GM21423 (cell line): Measurements from ENCODE around the gene JAKMIP1.

Source experiments
- ATAC-seq: cut with Tn5 transposase; IDR thresholded peaks from one replicate; pipeline ENCODE4 v1.9.1; 2021; ENCODE audit warnings: mild to moderate bottlenecking, moderate library complexity; ENCODE audit not compliant: unreplicated experiment

Gene JAKMIP1

GRCh38 chr4:6200011-6200921, at the start of gene JAKMIP1:
TSS of gene JAKMIP1 (minus strand) at chr4:6200549. CDS start at chr4:6112850, 87,699 bp downstream.
- peak; percentile 90 for ATAC-seq

GRCh38 chr4:6248394-6248793, 48.0 kb upstream of the JAKMIP1 start:
- ATAC-seq: no peak

DNA sequence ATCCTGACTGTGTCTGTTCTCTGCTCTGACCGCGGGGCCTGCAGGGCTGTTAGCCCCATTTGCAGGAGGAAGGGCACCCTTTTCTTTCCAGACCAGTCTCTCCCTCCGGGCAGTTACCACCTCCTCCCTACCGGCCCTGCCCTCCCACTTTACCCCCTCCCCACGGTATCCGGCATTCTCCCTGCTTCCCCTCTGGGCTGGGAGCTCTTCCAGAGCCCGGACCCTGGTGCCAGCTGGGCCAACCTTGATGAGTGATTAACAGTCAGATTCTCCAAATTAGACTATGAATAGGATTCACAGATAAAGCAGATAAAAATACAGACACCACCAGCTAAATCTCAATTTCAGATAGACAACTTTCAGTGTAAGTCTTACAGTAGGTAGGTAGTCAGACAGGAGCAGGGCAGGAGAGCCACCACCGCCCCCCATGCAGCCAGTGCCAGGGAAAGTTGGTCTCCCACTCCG, 45.9 kb upstream of the JAKMIP1 start:
- ATAC-seq: no peak

GRCh38 chr4:6245246-6246169, 45.2 kb upstream of the JAKMIP1 start:
- ATAC-seq: no peak

DNA sequence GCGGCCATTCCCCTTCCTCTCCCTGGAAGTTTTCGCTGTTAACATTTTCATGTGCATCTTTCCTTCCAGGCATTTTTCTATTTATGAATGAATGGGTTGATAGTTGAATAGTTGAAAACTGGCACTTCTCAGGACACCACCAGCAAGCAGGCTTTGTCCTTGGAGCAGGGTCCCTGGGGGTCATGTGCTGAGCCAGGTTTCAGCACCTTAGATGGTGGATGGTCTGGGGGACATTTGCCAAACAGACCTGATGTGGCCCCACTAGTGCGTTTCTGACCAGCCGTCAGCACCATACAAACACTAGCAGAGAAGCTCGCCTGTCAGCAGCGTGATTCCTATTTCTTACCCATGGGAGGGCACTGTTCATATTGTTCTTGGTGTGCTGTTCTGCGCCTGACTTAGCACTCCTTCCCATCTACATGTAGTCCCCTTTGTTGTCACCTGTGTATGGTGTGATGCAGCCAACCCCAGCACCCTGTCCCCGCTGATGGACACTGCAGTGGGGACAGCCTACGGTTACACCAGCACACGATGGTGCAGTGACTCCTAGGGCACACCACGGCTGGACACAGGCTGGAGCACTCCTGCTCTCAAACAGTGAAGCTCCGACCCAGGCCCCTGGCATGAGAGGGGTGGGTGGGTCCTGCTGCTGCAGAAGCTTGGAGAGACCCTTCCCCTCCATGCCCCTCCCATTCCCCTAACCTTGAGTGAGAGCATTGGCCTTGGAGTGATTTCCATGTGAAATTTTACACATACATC, 42.1 kb upstream of the JAKMIP1 start:
- ATAC-seq: no peak

DNA sequence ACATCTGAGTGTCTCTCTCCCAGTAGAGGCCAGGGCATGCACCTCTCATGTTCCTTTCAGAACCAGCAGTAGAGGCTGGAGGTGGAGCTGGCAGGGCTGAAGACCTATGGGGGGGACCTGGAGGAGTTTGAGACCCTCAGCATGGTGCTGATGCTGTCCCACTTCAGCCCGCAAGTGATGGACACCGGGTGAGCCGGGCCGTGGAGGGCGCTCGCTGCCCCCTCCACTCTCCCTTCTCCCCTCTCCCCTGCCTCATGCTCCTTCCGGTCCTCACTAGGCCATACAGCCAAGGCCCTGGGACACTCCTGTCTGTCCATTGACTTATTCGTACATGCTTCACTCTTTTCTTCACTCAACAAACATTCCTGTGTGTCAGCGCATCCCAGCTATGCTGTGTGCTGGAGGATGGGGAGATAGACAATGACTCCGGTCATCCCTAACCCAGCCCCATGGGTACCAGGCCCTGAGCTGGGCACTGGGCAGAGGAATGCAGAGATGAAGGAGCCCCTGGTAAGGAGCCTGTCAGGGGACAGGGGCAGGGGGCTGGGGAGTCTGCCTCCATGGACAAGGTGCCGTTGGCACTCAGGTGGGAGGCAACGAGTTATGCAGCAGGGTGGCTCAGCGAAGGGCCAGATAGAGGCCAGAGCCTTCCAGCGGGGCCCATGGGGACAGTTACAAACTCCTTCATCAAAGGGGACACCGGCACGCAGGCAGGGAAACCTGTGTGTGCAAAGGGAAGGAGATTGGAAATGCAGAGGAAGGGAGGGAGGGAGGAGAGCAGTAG, 40.9 kb upstream of the JAKMIP1 start:
- ATAC-seq: no peak

GRCh38 chr4:6239968-6240367, 39.6 kb upstream of the JAKMIP1 start:
- ATAC-seq: no peak

DNA sequence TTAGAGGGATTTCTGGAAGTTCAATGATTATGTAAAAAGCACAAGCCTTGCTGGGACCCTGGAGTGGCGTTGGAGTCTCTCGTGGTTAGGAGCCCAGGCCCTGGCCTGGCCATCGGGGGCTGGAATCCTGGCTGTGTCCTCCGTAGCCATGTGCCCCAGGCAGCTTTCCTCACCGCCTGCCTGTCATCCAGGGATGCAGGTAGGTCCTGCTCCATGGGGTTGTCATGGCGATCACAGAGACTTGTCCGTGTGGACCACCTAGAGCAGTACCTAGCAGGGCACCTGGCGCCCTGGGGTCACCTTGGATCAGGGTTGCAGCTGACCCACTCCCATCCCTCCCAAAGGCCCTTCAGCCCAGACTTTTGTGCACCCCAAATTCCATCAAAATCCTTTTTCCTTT, 39.1 kb upstream of the JAKMIP1 start:
- ATAC-seq: no peak

GRCh38 chr4:6236816-6237390, 36.6 kb upstream of the JAKMIP1 start:
- ATAC-seq: no peak

DNA sequence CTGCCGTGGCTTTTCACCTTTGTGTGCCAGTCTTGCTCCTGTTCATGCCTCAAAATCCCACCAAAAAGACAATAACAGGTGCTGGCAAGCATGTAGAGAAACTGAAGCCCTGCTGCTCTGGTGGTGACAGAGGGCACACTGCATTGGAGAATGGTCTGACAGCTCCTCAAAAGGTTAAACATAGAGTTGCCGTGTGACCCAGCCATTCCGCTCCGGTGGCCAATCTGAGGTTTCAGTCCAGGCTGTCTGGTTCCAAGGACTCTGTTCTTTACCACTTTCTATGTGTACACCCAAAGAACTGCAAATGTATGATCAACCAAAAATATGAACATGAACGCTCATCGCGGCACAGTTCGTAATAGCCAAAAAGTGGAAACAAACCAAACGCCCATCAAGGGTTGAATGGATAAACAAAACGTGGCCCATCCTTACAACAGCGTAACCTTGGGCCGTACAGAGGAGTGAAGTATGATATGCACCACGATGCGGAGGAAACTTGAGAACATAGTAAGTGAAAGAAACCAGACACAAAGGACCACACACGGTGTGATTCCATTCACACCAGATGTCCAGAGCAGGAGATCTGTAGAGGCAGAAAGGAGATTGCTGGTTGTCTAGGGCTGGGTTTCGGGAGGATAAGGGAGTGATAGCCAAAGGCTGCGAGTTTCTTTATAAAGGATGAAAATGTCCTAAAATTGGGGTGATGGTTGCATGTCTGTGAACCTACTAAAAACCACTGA, 35.7 kb upstream of the JAKMIP1 start:
- no peak for ATAC-seq

DNA sequence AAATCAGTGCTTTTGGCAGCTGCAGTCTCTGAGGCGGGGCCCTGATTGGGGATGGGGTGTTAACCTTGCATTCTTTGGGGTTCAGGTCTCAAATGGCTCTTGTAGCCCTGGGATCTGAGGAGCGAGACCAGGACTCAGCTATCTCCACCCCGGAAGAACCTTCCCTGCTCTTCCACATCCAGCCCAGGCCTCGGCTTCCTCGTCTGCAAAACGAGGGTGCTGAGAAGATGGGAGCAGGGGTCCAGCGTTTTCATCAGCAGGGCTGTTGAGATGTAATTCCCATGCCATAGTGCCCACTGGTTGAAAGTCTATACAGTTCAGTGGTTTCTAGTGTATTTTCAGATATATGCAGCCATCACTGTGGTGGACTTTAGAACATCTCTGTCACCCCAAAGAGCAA, 34.7 kb upstream of the JAKMIP1 start:
- no peak for ATAC-seq

DNA sequence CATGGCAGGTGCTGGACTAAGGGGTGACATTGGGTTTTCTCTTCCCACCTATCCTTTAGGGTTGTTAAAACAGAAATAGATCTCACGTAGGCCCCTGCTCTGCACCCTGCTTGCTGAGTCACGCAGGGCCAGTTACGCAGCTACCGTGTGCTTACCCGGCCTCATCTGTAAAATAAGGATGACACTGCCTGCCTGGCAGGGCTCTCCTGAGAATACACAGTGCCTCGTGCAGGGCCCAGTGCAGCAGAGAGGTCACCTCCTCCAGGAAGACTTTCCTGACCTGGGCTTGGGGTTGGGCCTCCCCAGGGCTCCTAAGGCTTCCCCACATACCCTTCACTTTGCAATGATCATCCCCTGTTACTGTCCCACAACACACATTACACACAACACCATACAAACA, 33.6 kb upstream of the JAKMIP1 start:
- no peak for ATAC-seq

DNA sequence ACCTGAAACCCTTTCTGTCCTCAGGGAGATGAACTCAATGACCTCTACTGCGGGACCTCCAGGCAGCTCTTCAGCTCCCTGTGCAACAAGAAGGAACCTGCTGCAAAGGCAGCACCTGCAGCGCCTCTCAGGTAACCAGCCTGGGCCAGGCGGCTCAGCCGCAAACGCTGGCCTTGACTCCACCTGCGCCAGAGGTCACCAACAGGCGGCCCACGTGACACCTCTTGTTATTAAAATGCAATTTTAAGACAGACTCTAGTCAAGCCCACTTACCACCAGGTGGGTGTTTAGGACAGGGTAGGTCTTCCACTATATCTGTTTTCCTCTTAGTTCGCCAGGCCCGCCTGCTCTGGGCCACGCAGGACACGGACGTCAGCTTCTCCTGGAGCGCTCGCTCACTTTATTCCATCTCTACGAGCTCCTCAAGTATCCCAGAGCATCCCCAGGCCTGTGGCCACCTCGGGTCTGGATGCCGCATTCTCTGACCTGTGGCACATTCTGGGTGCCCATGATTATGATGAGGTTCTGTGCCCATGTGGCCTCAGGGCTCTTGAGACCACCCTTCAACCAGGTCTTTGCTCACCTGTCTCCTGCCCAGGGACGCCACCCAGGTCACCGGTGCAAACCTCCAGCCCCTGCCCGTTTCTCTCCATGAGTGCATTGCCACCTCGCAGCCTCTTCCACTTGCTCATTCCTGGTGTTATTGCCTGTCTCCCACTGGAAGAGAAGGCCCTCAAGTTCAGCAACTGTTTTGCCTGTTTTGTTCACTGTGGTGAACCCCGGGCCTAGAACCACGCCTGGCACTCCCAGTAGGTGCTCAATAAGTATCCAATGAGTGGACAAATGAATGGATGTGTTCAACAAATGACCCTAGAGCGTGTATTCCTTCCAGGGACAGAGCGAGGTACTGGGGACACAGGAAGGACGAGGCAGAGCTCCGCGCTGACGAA, 32.8 kb upstream of the JAKMIP1 start:
- no peak for ATAC-seq

DNA sequence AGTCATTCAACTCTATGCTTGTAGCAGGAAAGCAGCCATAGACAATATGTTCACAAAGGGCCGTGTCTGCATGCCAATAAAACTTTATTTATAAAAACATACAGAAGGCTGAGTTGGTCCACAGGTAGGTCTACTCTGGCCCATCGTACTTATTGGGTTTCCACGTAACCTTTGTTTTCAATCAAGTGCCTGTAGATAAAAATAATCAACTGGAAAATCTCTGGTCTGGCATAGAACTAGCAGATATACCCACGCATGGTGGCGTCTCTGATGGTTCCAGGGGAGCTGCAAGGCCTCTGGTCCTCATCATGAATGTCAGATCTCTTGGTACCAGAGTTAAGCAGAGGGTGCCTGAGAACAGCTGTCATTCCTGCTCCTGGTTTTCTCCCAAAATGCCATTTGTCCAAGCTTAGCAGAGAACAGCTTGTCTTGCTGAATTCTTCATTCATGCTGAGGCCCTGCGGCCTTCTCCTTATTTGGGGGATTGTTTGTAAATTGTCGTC, 31.4 kb upstream of the JAKMIP1 start:
- ATAC-seq: no peak

- no peak for ATAC-seq
Measured at GRCh38 chr4:6230827-6231662, 30.7 kb upstream of the JAKMIP1 start.

- no peak for ATAC-seq
Measured at GRCh38 chr4:6230502-6230785, 30.1 kb upstream of the JAKMIP1 start.
